RKO (cell line): ENCODE measurements around the gene TMEM14C.
"Not testable (repeated sequence)": the region's sequence is repeated elsewhere in the genome, so short reads cannot be mapped to it uniquely, and the experiment has no call there.

Source experiments
- DNase-seq: peaks from one replicate; pipeline ENCODE4 v3.0.0-alpha.2; 2016; ENCODE audit warnings: low spot score

TMEM14C gene

GRCh38 chr6:10720960-10721849 lies 1.7 kb upstream of the TMEM14C start:
- DNase-seq = peak; percentile 34

- DNase-seq = no peak
Observed at GRCh38 chr6:10721850-10722569, 860 bp upstream of the TMEM14C start.

GRCh38 chr6:10722570-10722819 lies 375 bp upstream of the TMEM14C start:
- no peak for DNase-seq

GRCh38 chr6:10723567-10723881 lies 654 bp downstream of the TMEM14C start:
- DNase-seq = peak; percentile 40

GRCh38 chr6:10725044-10725443 lies 2.2 kb downstream of the TMEM14C start:
- no peak for DNase-seq

GRCh38 chr6:10725716-10726115 lies 2.8 kb downstream of the TMEM14C start:
- DNase-seq = no peak

GRCh38 chr6:10730254-10730653 lies 7.4 kb downstream of the TMEM14C start:
- DNase-seq = no peak

- no peak for DNase-seq
Observed at GRCh38 chr6:10733151-10733715, 10.4 kb downstream of the TMEM14C start.

GRCh38 chr6:10733863-10734262 lies 11.0 kb downstream of the TMEM14C start:
- DNase-seq = no peak

GRCh38 chr6:10736731-10737130 lies 13.9 kb downstream of the TMEM14C start:
- no peak for DNase-seq

- DNase-seq = no peak
Observed at GRCh38 chr6:10740061-10740460, 17.2 kb downstream of the TMEM14C start.

- DNase-seq = not testable (repeated sequence)
Observed at GRCh38 chr6:10741643-10742042, 18.8 kb downstream of the TMEM14C start.

GRCh38 chr6:10742251-10742650 lies 19.4 kb downstream of the TMEM14C start:
- no peak for DNase-seq

GRCh38 chr6:10743515-10743914 lies 20.6 kb downstream of the TMEM14C start:
- DNase-seq = no peak

GRCh38 chr6:10745116-10745515 lies 22.2 kb downstream of the TMEM14C start:
- no peak for DNase-seq

GRCh38 chr6:10746915-10747250 lies 24.0 kb downstream of the TMEM14C start:
- DNase-seq = no peak

- peak; percentile 96 for DNase-seq
Observed at GRCh38 chr6:10747251-10747972, 24.5 kb downstream of the TMEM14C start, which contains the start of gene TMEM14B. Gene TMEM14B, plus strand, starts transcription at chr6:10747805. Its CDS starts 1,441 bp downstream, at chr6:10749246.

GRCh38 chr6:10749734-10750133 lies 26.9 kb downstream of the TMEM14C start:
- DNase-seq = no peak

- DNase-seq = not testable (repeated sequence)
Observed at GRCh38 chr6:10750568-10750967, 27.7 kb downstream of the TMEM14C start.

- not testable (repeated sequence) for DNase-seq
Observed at GRCh38 chr6:10751757-10752156, 28.9 kb downstream of the TMEM14C start.

- no peak for DNase-seq
Observed at GRCh38 chr6:10756085-10756484, 33.2 kb downstream of the TMEM14C start.

- DNase-seq = peak; percentile 92
Observed at GRCh38 chr6:10759312-10759839, 36.5 kb downstream of the TMEM14C start.
